GM18951 (cell line): ENCODE measurements around the gene CFAP298.
"Not testable (repeated sequence)": the region's sequence is repeated elsewhere in the genome, so short reads cannot be mapped to it uniquely, and the experiment has no call there.

Experiments
- POLR2A ChIP-seq: IDR thresholded peaks from 4 replicates; pipeline ENCODE4 v1.6.1; 2011; ENCODE audit warnings: mild to moderate bottlenecking; ENCODE audit not compliant: insufficient read length, insufficient read depth; ENCODE audit errors: extremely low read depth
- in situ Hi-C: fragments of 300-500 bp; cut with MboI; formaldehyde crosslinking; loops from one replicate; pipeline ENCODE4 v1.12.0; 2022; ENCODE audit warnings: low sequenced_read_pairs, mixed read lengths, inconsistent platforms; ENCODE audit not compliant: unreplicated experiment

The CFAP298 gene

DNA sequence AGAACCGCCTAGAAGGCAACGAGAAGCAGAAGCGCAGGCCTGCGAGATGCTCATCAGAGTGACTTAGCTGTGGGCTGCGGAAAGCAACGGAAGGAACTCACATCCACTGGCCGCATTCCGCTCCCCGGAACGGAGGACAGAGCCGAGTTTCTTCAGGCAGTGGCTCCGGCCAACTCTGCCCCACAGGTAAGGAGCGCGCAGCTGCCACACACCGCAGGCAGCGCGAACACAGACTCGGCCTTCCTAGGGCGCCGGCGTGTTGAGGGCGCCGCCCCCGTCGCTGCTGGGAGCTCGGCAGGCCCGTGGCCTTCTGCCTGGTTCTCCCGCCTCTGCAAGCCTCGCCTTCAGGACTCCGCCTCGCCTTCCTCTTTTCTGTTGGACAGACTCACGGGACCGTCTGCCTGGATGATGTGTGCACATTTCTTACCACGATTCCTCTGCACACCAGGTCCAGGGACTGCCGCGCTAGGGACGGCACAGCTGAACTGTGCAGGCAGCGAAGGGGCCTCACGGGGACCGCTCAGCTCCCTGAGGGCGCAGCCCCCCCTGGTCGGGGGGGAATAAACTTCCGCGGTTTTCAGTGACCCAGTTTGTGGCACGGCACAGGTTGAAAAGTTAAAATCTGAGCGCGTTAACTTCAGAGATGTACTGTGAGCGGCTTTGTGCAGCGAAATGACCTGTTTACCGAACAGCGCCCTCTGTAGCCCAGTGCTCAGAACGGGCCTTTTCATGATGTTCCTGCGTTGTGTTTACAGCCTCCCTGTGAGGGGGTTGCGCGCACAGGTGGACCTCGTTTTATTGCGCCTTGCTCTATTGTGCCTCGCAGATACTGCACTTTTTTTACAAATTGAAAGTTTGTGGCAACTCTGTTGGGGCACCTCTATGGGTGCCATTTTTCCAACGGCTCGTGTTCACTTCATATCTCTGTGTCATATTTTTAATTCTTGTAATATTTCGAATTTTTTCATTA lies 42.6 kb downstream of the CFAP298 start:
- in situ Hi-C loops, result no loop called here
- TF ChIP-seq POLR2A, result no peak

GRCh38 chr21:32567626-32568025 lies 44.6 kb downstream of the CFAP298 start:
- in situ Hi-C loops, result no loop called here
- TF ChIP-seq POLR2A, result no peak

- in situ Hi-C loops, result no loop called here
- no peak for TF ChIP-seq POLR2A
These were observed 45.3 kb downstream of the CFAP298 start for GRCh38 chr21:32566741-32567389.

DNA sequence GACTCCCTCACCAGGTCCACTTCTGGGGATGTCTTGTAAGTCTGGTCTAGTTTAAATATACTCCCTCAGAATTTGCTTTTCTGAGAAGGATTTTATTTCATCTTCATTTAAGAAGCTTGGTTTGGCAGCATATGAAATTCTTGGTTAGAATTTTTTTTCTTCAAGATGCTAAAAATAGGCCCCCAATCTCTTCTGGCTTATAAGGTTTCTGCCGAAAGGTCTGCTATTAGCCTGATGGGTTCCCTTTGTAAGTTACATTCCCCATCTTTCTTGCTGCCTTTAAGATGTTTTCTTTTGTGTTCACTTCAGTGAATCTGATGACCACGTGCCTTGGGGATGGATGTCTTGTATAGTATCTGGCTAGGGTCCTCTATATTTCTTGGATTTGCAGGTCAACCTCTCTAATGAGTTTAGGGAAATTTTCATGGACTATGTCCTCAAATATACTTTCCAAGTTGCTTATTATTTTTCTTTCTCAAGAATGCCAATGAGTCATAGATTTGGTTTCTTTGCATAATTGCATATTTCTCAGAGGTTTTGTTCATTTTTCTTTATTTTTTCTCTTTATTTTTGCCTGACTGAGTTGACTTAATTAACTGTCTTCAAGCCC lies 46.2 kb downstream of the CFAP298 start:
- no peak for TF ChIP-seq POLR2A
- in situ Hi-C loops, result no loop called here

DNA sequence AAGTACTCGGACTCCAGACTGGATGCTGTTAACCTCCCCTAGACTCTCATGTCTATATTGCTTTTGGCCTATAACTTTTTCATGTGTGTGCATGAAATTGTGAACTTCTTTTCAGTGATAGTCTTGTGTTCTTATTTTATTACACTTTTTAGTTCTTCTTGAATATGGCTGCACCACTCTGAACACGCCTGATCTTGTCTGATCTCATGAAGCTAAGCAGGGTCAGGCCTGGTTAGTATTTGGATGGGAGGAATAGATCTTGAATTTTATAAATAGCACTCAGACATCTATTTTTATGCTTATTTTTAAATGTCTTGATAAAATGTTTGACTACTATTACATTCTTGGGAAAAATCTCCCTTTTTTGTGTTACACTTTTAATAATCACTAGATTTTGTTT lies 49.3 kb downstream of the CFAP298 start:
- in situ Hi-C loops, result no loop called here
- TF ChIP-seq POLR2A, result no peak

GRCh38 chr21:32562426-32562825 lies 49.8 kb downstream of the CFAP298 start:
- in situ Hi-C loops, result no loop called here
- TF ChIP-seq POLR2A, result no peak

DNA sequence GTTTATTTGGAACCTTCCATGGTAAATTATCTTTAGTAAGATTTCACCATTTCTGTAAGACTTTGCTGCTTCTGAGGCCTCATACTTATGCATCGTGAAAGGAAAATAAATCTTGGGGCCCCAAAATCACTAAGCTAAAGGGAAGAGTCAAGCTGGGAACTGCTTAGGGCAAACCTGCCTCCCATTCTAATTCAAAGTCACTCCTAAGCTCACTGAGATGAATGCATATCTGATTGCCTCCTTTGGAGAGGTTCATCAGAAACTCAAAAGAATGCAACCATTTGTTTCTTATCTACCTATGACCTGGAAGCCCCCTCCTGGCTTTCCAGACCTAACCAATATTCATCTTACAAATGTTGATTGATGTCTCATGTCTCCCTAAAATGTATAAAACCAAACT lies 50.7 kb downstream of the CFAP298 start:
- in situ Hi-C loops, result not testable (repeated sequence)

GRCh38 chr21:32560896-32561295 lies 51.3 kb downstream of the CFAP298 start:
- in situ Hi-C loops, result no loop called here
- TF ChIP-seq POLR2A, result no peak

DNA sequence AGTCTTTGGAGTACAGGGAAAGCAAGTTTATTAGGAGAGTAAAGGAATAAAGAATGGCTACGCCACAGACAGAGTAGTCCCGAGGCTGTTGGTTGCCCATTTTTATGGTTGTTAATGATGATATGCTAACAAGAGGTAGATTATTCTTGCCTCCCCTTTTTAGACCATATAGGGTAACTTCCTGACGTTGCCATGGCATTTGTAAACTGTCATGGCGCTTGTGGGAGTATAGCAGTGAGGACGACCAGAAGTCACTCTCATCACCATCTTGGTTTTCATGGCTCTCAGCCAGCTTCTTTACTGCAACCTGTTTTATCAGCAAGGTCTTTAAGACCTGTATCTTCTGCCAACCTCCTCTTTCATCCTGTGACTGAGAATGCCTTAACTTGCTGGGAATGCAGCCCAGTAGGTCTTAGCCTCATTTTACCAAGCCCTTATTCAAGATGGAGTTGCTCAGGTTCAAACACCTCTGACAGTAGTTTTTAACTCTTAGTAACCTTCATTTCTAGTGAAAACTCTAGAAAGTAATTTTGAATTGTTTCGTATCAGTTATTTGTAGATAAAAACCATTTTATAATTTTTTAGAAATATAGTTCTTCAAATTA lies 53.1 kb downstream of the CFAP298 start:
- in situ Hi-C loops, result no loop called here
- TF ChIP-seq POLR2A, result no peak

DNA sequence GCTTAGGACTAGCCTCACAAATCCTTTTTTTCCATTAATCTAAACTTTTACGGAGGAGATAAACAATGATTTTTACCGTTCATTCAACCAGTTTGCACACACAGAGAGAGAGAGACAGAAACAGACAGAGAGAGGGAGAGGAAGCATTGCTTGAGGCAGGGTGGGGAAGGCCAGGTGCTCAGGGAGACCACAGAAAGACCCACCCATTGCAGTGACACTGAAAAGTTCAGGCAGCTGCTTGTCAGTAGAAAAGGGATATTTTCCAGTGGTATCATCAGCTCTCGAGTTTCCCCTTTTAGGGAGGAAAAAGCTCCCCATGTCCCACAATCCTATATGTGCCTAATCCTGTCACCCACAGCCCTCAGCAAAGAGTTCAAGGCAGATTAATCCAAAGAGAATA lies 54.1 kb downstream of the CFAP298 start:
- in situ Hi-C loops, result no loop called here
- TF ChIP-seq POLR2A, result no peak

GRCh38 chr21:32554832-32555638 lies 57.1 kb downstream of the CFAP298 start:
- TF ChIP-seq POLR2A, result no peak
- in situ Hi-C loops, result no loop called here

DNA sequence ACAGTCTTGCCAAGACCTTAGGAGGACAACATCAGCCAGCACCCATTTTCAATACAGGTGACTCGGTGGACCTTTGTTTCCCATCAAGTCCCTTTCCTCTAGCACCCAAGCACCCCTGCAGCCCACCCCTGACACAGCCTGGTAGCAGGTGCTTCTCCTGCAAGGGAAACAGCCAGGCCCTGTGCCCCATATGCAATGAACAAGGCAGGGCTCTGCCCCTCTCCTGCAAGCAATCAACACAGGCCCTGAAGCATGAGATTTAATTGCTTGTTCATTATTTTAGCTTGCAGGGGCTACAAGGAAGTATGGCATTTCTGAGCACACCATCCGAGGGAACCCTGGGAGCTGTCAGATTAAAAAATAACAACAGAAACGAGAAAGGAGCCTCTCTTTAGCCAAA lies 62.3 kb downstream of the CFAP298 start:
- in situ Hi-C loops, result no loop called here

DNA sequence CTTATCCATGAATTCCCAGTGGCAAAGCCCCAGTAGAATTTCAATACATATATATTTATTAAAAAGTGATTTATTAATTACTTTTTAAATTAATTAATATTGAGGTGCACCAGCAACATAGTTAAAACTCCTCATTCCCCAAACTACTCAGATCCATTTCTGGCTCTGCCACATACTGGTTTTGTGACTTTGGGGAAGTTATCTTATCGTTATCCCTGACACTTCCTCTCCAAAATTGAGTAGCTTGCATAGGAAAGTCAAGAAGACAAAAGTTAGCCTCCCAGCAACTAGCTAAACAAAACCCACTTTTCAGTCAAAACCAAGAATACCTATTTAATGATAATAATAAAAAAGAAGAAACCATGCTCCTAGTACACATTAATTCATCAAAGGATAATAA lies 62.7 kb downstream of the CFAP298 start:
- in situ Hi-C loops, result no loop called here
- TF ChIP-seq POLR2A, result no peak

More for the DNA sequence above, 62.3 kb downstream of the CFAP298 start:
- no peak for TF ChIP-seq POLR2A
